Peyer's patch (tissue), 4 donors: ENCODE results near the gene DISP2.

Source experiments
- CTCF ChIP-seq, 6 experiments: fragments of 450-650 bp in 4 of 6; fragments of 200-600 bp in 2 of 6; sonication (generic) in 1 of 6; IDR thresholded peaks; one replicate each; pipeline ENCODE4 v1.5.1; 2017 to 2019; ENCODE audit warnings: antibody characterized with exemption in 6 of 6, mild to moderate bottlenecking in 3 of 6, moderate library complexity in 1 of 6
- POLR2A ChIP-seq, 2 donors: fragments of 450-650 bp; IDR thresholded peaks; one replicate each; pipeline ENCODE4 v1.5.1; 2017; ENCODE audit warnings: antibody characterized with exemption in 2 of 2, mild to moderate bottlenecking in 2 of 2, moderate library complexity in 2 of 2

DNA sequence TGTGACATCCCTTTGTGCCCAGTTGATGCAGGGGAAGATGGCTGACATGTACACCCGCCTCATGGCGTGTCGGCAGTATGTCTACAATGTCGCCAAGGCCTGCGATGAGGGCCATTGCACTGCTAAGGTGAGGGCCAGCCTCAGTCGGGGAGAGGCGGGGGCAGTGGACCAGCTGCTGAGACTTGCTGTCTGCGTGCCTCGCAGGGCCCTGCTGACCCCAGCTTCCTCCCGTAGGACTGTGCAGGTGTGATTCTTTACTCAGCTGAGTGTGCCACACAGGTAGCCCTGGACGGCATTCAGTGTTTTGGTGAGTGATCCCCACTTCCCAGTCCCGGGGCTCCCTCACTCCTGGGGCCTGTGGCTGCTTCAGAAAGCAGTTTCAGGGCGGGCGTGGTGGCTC lies 58.0 kb downstream of the DISP2 start:
- TF ChIP-seq CTCF (IDR thresholded peaks at IDR 0.05) (no peak), POLR2A (IDR thresholded peaks at IDR 0.05) (no peak)
